Measurements from ENCODE around the gene MSL3B.

MSL3B gene

DNA sequence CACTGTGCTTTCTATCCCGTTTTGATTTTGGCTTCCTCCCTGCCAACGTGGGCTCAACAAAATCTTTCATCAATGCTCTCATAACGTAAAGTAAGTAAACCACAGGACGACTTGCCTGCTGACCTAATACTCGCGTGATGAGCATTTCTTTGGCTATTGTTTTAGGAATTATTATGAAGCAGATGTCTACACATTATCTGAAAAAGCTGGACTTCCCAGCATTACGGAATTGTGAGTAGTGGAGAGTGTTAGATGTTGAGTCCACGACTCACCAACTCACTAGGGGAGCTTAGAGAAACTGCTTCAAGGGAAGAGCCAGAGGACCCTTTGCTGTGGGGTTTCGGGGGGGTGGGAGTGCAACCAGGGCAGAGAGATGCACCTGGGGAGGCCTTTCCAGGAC, 35.8 kb downstream of the MSL3B start:
- DNase-seq = no peak

DNA sequence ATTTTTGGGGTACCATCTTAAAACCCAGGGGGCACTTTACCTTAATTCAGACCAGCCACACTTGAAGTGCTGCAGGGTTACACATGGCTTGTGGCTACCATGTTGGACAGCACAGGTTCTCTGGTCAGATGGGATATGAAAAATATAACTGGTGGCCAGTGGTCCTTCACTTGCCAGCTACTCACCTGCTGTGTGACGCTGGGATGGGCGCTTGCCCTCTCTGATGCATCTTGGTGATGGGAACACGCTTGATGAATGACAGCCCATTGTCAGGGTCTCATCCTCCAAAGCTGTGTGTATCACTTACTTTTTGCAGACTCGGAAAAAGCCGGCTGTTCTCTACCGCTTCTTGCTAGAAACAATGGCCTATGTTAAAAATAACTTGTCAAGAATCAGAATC, 36.3 kb downstream of the MSL3B start:
- DNase-seq = no peak

DNA sequence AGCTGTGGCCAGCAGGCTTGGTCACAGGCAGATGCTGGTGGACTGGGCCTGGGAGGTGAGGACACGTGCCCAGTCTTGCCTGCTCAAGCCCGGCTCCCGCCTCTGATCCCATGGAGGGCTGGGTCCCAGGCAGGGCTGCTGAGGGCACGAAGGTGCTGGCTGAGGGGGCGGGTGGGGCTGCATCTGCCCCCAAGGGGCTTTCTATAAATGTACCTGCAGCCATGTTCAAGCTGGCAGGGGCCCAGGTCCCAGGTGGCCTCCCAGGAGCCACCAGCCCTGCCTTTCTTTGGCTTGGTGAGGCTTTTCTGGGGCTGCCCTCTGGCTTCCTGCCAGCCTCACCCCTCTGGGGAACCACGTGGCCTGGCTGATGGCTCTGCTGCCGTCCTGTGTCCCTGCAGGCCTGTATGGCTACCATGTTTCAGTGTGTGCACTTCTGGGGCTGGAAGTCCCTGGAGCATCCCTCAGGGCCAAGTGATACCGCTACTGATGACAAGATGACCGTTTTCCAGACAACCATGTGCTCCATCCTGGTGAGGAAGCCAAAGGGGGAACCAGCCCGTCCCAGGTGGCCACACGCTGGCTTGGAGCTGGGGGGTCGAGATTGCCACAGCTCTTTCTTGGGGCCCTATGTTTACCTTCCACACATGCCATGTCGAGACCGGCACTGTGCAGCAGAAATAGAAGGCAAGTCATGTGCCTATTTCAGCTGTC, 37.0 kb downstream of the MSL3B start:
- no peak for DNase-seq

DNA sequence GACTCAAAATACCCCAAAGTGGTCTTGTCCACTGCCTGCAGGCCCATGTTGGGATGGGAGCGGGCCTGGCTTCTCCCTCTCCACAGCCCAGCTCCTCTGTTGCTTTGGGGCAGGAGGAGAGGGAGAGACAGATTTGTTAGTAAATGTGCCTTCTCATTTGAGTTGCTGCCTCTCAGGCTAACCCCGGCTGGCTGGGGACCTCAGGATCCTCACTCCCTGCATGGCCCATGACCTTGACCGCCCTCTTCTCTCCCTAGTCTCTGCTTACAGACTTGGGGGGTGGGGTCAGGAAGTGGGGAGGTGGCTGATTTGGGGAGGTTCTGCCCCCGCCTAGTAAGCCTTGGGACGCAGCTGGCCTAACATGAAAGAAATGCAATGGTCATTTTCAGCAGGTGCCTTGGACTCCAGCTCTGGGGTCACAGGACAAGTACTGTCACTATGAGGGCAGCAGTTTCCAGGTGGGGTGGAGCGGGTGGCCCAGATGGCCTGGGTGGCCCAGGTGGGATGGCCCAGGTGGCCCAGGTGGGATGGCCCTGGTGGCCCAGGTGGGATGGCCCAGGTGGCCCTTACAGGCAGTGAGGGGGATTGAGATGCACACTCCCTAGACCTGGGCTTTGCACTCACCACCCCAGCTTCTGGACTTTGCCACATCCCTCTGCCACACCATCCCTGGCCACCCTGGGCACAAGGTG, 37.9 kb downstream of the MSL3B start:
- DNase-seq = no peak

DNA sequence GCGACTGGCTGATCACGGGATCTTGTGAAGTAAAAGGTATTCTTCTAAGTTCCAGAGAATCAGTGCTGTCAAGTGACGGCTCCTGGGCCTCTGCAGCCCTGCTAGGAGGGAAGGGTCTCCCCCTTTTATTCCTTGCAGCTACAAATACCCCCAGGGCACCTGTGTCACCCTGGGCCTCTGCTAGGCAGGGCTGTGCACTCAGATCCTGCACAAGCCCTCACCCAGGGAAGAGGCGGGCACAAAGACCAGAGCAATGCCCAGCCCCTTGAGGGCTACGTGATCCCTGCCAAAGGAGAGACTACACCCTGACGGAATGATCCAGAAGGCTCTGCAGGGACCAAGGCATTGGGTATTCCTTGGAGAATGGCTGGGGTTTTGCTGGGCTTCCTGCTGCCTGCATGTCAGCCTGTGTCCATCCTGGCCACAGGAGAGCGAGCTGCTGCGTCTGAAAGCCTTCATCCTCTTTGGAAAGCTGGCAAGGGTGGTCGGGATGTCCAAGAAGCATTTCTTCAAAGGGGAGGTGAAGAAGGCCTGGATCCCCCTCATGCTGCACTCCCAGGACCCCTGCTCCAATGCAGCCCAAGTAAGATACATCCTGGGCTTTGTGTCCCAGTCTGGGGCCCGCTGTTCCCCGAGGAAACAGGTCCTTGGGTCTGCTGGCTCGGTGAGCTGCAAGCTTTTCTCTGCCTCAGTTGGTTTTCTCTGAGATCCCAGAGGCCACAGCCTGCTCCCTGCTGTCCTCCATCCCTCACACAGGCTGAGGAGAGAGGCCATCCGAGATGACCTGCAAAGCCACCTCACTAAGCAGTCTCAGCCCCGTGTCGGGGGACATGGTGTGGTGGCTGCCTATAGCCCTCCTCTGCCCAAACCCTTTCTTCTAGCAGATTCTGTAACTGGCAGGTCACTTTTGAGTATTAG, 38.7 kb downstream of the MSL3B start:
- no peak for DNase-seq

DNA sequence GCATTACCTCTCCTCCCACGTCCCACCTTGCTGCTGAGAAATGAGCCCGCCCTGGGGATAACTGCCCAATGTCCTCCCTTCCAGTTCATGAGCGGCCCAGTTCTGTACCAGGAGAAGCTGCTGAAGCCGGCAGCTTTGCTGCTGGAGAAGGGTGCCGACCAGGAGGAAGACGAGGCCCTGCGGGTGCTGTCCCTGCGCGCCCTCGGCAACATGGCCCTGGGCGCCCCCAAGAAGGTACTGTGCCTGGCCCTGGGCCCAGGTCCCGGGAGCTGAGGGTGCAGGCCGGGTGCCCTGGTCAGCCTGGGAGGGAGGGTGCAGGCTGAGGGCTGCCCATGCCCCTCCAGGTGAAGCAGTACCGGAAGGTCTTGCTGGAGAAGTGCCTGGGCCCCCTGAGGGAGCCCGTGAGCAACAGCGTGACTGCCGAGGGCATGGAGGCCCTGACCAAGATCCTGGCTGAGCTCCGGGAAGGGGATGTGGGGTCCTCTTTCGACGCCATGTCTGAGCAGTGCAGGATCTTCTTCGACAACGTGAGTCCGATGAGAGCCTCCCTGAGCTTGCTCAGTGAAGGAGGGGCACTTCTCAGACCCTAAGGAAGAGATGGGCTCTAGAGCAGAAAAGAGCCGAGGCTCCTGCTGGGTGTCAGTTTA, 39.5 kb downstream of the MSL3B start:
- DNase-seq = no peak

DNA sequence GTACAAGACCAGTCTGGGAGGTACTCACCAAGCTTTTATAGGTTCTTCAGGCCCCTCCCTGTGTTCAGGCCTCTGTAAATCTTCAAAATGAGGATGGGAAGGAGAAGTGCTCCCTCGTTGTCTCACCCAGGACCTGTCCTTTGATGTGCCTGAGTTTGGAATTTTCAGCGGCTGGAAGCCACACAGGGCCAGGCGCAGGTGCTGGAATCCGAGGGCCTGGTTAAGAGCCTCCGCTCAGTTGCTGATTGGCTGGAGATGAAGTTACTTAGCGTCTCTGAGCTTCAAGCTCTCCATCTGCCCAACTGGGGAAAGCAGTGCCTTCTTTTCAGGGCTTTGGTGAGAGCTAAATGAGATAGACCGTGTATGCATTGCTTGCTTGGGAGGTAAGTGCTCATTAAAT, 43.8 kb downstream of the MSL3B start:
- no peak for DNase-seq

DNA sequence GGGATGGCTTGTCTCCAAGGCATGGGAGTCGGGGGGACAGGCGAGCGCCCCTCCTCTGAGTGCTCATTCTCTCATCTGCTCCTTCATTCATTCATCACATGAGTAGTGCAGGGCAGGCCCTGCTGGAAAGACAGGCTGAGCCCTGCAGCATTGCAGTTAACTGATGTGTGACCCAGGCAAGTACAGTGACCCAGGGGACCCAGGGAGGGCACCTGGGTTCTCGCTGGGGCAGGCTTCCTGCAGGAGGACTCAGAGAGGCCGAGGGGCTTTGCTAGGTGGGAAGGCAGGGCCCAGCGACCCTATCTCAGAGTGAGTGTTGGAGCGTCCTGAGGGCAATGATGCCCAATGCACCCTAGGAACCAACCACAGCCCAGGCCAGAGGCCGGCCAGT, 44.5 kb downstream of the MSL3B start:
- no peak for DNase-seq

DNA sequence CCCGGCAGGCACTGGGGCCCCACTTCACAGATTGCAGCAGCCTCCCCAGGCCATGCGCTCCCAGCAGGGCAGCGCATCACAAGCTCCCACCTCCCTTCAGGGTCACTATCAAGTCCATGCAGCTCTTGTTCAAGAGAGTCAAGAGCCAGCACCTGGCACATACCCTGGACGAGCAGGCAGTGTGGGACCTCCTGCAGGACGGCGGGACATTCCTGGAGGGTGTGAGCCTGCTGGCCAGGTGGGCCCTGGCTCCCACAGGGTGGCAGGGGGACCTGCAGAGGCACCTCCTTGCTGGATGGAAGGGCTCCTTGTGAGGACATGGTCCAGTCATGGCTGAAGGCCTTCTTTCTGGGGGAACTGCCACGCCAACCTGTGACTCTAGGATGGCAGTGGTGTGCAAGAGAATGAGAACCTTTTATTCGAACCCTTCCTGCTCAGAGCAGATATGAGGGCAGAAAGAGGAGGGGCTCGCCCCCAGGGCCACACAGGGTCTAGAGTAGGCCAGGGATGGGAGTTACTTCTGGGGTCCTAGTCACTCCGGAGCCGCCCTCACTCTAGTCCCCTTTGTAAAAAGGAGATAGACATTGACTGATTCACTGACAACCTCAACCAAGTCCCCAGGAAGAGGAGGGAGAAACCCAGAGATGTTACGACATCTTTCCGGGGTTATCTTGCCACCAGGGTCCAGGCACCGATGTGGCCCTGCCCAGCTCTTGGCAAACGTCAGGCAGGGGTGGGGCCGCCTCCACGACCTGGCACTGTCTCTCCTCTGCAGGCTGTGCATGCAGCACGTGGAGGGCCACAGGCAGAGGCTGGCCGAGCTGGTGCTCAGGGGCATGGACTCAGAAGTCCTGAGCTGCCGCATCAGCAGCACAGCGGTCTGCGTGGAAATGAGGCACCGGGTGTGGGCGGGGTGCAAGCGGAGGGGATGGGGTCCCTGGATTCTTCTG, 45.1 kb downstream of the MSL3B start:
- no peak for DNase-seq

DNA sequence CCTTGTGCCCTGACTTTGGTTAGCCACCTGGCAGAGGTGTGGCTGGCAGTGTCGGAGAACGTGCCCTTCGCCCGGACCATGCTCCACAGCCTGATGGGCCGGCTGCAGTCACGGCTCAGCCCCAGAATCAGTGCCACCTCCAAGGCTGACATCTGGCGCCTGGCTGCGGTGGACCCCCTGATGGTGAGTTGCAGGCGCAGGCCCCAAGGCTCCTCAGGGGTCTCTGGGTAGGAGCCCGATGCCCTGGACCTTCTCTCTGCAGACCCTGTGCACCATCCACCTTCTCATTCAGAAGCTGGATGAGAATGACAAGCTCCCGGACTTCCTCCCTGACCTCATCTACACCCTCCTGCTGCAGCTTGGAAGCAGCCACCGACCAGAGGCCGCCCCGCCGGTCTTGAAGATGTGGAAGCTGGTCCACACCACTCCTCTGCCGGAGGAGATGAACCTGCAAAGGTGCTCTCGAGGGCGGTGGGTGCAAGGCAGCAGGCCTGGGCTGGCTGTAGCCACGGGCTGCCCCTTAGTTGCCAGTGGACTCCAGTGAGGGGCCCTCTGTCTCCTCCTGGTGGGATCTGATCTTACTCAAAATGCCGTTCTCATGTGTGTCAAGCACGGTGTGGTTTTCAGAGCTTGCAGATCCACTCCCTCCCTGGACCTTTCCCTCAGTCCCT, 46.0 kb downstream of the MSL3B start:
- no peak for DNase-seq

DNA sequence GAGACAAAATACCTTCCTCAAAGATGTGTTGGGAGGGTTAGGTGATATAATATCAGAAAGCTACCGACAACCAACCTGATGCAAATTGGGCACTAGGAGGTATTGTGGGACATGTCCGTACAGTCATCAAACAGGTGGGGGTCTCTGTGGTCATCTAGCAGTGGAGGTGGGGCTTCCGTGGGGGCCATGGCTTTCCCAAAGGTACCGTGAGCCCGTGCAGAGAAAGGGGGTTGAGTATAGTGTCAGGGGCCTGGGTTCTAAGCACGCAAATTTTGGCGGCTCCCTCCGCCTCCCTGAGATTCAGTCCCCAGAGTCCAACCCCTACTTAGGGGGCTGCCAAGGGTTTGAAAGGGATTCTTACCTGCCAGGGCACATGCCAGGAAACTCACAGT, 46.5 kb downstream of the MSL3B start:
- DNase-seq = no peak

DNA sequence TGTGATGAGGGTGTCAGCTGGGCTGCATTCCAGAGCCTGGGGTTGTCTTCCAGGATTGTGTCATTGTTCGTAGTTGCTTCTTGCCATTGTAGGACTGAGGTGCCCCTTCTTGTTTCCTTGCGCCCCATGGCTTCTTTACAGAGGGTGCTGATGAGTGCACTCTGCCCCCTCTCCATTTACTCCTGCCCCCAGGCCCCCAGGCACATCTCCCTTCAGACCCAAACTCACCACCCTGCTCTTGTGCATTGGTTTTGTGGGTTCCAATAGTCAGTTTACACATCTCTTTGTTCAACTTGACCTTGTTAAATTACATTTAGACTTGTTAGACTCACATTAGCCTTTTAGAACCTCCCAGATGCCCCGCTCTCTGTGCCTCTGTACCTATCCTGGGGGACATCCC, 47.0 kb downstream of the MSL3B start:
- no peak for DNase-seq

DNA sequence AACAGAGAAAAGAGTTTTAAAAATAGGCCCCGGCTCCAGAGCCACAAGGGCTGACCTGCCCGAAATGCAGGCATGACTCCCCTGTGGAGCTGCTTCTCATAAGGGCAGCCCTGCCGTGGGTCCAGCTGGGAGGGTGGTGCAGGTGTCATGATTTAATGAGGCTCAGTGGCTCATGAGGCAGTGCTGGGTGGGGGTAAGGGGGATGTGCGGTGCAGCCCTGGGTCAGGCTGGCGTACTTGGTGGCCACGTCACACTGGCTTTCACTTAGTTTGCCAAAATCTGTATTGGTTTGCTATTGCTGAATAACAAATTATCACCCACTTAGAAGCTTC, 47.4 kb downstream of the MSL3B start:
- DNase-seq = no peak

DNA sequence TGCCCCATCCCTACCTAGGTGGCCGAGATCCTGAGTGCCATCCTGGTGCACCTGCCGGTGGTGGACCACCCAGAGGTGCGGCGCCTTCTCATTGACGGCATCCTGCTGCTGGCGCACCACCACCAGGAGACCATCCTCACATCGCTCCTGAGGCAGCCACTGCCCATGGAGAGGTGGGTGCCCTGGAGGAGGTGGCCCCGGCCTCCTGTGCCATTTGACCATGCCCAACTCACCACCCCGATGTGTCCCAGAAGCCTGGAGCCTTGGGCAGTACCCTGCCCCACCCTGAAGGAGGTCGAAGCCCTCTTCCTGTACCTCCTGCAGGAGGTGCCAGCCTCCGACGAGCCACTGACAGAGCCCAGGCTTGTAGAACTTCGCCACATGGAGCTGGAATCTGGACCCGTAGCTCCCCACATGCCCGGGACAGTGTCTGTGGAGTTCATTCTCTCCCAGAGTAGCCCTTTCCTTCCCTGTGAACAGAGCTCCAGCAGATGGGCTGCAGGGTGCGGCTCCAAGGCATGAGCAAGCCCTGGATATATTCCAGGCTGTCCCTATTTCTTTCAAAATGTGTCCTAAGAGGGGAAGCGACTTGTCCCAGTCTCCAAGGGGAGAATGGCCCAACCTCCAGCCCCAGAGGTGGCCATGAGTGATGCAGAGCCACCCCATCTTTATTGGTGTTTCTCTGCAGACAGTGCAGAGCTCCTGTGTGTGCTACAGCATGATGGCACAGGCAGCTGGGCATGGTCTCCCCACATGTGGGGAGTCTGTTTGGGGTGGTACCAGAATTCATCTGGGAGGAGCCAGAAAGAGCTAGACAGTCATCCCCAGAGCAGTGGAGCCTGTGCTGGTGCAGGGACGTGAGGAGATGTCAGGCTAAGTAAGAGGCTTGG, 48.1 kb downstream of the MSL3B start:
- no peak for DNase-seq

DNA sequence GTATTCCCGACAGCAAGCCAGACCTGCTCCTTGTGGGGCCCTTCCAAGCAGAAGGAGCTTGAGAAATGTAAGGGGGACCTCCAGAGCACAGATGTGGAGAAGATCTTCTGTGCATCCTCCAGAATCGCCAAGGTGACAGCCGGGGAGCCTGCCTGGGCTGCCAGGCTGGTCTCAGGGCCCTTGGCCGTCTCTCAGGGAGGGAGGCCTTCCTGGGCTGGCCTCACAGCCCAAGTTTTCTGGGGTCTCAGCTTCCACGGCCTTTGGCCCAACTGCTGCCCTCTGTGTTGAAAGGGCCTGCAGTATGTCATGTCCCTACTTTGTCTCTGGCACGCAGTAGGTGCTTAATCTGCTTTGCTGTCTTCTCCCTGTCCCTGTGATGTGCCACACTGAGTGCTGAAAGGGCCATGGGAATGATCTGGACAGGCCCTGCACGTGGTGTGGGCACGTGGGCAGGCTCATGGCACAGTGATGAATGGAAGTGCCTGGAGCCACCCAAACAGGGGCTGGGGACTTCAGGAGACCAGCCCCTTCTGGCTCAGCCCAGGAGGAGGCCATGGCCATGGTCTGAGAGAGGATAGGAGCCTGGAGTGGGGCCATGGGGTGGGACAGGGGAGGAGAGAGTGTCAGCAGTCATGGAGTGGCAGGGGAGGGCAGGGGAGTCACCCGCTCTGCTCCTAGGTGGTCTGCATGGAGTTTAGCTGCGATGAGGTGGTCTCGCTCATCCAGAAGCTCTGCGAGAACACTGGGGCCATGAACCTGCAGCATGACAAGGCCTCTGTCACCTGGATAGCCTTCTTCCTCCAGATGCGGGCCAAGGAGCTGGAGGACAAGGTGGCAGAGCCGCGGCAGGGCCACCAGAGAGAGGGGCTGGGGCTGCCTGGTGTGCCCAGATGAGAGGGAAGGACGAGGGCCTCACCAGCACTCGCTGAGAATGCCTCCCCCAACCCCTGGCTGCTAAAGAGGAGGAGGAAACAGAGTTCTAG, 49.3 kb downstream of the MSL3B start:
- no peak for DNase-seq

DNA sequence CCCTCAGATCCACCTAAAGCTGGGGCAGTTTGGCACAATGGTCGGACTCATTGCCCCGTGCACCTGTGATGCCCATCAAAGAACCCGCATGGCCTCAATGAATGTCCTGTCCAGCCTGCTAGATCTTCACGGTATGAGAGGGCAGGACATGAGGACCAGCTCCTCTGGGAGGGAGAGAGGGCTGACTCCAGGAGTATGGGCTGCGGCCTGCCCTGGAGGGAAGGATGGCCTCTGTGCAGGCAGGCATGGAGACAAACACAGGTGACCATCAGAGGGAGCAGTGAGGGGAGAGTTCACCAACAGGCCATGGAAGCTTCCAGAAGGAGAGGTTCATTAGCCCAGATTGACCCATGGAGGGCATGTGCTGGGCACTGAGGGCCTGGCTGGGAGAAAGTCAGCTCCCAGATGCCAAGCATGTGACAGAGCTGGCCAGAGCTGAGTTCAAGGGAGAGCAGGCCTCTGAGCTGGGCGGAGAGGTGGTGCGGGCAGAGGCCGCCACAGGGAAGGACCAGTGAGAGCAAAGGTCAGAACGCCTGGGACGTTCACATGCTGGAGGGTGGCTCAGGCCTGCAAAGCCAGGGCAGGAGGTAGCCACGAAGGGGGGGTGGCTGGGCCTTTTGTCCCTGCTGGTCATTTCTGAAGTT, 50.1 kb downstream of the MSL3B start:
- DNase-seq = no peak

DNA sequence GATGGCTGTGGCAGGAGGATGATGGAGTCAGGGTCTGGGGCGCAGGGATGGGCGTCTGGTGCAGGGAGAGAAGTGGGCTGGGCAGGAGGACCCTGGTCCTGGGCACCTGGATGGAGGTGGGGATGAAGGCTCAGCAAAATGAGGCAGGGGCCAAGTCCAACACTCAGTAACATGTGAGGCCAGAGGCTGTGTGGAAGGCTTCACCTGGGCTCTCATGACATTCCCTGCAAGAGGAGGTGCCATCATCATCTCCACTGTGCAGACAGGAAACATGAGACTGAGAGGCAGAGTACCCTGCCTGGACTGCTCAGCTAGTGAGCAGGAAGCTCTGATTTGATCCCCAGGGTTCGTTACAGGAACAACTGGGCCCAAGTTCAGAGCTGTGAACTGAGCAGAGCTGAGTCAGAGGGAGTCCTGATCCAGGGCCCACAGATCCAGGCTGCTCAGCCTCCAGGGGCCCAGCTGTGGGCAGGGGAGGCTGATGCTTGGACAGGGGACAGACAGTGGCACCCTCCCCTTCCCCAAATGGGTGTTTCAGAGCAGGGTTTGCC, 50.8 kb downstream of the MSL3B start:
- no peak for DNase-seq

DNA sequence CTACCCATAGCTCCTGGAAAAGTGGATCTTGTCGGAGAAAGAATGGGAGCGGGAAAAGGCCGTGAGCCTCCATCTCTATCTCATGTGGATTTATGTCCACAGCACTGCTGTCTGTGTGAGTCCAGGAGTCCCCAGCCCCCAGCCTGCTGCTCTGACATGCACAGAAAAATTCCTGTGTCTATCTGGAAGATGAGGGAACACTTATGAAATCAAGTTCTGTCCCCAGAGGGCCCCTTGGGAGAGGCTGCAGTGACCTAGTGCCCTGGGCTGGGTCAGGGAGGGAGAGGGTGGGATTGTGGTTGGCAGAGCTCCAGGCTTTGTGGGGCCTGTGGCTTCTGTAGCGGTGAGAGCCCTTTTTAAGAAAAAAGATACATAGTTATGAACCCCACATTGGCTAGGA, 51.4 kb downstream of the MSL3B start:
- no peak for DNase-seq
